ENCODE data around the gene TULP4.
"Not testable (repeated sequence)": the region's sequence is repeated elsewhere in the genome, so short reads cannot be mapped to it uniquely, and the experiment has no call there.

- not testable (repeated sequence) for TF ChIP-seq CTCF (IDR thresholded peaks at IDR 0.05 in 8 of 11, conservative IDR thresholded peaks at IDR 0.05 in 3 of 11); POLR2A (IDR thresholded peaks at IDR 0.05)
These were observed 38.5 kb downstream of the TULP4 start for GRCh38 chr6:158350731-158351130.
